GM19328 (cell line): ENCODE results near the gene TSNAX.
"Not testable (repeated sequence)": the region's sequence is repeated elsewhere in the genome, so short reads cannot be mapped to it uniquely, and the experiment has no call there.

Experiments used
- ATAC-seq: cut with Tn5 transposase; IDR thresholded peaks from one replicate; pipeline ENCODE4 v1.9.1; 2021; ENCODE audit warnings: mild to moderate bottlenecking, moderate library complexity; ENCODE audit not compliant: unreplicated experiment

The TSNAX gene

DNA sequence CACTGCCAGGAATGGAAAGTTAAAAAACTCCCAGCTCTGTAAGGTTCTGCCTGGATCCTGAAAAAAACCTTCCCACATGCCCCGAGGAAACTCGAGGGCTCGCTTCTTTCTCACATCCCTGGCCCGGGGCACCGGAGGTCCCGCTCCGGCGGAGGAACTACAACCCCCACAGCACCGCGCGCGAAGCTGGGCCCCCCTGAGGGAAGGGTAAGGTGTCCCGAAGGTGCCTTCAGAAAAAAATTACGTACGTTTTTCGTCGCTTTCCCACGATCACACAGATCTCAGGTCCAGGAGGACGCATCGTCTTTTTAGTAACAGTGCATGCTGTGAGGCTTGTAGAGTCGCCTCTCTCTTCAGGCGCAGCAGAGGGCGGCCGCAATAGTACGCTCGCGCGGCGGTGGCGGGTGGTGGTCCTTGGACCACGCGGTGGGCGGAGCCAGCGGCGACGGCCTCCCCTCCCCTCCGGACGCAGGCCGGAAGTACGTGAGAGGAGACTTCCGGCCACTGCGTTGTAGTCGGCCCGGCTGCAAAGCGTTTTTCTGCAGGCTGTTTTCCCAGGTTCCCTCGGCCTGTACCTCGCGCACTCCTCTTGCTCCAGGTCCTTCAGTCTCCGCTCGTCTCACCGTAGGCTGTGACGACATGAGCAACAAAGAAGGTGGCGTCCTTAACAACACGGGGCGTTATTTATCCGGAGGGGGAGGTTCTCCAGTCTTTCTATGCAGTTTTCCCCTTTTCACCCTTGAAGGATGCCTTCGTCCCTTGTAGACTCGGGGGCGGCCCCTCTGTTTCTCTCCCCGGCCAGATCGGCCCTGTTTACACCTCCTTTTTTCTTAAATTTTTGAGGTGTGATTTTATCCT is at the start of gene TSNAX:
Gene TSNAX (plus strand): TSS at position 498 of the 858 bp plus-strand sequence. CDS start 142 bp downstream, at position 640.
- ATAC-seq, result peak; percentile 98

GRCh38 chr1:231478811-231479210 is 49.7 kb upstream of the TSNAX start:
- no peak for ATAC-seq

DNA sequence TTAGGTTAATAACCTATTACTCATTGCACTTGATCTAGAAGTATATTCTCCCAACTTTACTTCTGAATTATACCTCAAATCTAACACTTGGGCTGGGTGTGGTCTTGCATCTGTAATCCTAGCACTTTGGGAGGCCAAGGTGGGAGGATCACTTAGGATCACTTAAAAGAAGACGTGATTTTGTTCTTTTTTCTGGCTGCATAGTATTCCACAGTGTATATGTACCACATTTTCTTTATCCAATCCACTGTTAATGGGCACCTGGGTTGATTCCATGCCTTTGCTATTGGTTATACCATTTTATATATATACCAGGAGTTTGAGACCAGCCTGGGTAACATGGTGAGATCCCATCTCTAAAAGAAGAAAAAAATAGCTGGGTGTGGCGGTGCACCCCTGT is 48.5 kb upstream of the TSNAX start:
- ATAC-seq, result no peak

DNA sequence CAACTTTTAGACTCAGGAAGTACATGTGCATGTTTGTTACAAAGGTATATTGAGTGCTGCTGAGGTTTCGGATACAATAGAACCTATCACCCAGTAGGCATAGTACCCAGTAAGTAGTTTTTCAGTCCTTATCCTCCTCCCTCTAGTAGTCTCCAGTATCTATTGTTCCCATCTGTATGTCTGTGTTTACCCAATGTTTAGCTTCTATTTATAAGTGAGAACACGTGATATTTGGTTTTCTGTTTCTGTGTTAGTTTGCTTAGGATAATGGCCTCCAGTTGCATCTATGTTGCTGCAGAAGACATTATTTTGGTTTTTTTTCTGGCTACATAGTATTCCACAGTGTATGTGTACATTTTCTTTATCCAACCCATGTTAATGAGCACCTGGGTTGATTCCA is 47.2 kb upstream of the TSNAX start:
- no peak for ATAC-seq

DNA sequence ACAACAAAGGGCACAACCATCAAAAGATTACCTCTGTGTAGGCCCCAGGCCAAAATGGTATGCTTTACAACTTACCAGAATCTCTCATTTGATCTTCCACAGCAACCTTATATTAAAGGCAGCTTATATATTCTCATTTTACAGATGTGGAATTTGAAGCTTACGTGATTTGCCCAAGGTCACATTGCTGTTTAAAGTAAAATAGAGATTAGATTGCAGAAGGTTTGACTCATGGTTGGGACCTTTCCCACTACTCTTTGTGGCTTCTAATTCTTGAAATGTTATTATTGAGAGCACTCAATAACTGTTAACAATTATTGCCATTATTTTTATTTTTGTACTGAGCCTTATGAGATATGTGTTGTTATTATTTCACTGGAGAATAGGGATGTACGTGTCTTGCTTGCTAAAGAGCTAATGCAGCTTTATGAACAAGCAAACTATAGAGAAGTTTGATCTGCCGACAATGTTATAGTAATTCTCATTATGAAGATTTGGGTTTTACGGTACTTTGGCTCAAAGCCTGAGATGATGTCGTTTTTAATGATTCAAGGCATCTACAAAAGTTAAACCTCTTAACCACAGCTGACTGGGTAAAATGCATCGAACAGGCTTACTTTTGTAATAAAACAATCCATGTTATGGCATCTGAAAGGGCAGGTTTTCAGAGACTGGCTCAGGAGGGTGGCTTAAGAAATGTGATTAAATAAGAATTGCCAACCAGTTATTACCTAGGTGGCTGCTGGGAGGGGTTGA is 43.3 kb upstream of the TSNAX start:
- no peak for ATAC-seq

DNA sequence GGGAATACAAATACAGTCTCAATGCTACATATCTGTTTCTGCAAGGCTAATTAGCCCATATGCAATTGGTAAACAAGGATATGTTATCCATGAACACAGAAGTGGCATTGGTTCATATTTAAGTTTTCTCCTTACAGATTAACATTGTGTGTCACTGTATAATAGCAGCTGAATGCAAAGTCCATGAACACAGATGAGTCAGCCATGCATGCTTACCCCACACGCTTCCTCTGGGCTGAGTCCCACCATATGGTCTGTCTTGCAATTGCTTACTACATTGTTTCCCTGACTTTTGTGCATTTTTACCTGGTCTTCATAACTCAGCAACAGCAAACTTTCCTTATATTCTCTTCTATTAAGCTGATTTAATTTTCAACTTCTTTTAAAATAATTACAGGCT is 41.5 kb upstream of the TSNAX start:
- no peak for ATAC-seq

DNA sequence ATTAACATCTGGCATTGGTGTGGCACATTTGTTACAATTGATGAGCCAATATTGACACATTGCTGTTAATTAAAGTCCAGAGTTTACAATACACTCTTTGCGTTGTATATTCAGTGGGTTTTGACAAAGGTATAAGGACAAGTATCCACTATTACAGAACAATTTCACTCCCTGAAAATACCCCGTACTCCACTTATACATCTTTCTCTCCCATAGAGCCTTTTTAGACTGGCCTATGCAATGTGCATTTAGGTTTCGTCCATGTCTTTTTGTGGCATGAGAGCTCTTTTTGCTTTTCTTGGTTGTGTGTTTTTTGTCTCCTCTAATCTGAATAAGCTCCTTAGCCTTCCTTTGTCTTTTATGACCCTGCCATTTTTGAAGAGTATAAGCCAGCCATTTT is 40.6 kb upstream of the TSNAX start:
- ATAC-seq, result no peak

DNA sequence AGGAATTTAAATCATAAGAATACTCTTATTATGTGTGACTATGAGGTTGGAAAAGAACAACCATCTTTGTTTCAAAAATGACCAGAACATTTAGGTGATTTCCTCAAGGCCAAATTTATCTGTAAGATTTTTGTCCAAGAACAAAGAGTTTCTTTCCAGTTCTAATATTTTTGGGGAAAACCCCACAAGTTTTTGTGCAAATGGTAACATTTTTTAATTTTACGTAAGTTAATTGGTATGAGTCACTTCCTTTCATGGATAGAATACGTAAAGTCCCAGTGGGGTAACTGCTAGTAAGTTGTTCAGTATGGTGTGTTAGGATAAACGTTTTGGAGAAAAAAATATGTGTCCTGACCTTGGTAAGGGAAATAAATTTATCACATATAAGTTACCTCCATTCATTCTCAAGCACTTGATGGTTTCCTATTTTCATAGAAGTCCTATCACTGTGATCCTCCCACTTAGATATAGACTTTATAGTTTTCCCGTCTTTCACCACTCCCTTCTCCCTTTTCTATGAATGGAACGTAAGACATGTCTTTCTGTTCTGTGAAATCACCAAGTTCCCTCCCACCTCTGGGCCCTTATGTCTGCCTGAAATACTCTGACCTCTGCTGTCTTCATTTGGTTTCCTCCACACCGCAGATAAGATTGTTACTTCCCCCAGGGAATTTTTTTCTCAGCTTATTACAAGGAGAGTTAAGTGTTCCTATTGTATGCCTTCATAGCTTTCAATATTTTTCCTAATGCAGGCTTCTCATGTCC is 34.9 kb upstream of the TSNAX start:
- no peak for ATAC-seq

GRCh38 chr1:231494439-231495110 is 33.9 kb upstream of the TSNAX start:
- ATAC-seq, result no peak

GRCh38 chr1:231497629-231498152 is 30.8 kb upstream of the TSNAX start:
- ATAC-seq, result no peak

GRCh38 chr1:231499148-231499763 is 29.2 kb upstream of the TSNAX start:
- no peak for ATAC-seq

- ATAC-seq, result no peak
Observed at GRCh38 chr1:231500666-231501065, 27.8 kb upstream of the TSNAX start.

DNA sequence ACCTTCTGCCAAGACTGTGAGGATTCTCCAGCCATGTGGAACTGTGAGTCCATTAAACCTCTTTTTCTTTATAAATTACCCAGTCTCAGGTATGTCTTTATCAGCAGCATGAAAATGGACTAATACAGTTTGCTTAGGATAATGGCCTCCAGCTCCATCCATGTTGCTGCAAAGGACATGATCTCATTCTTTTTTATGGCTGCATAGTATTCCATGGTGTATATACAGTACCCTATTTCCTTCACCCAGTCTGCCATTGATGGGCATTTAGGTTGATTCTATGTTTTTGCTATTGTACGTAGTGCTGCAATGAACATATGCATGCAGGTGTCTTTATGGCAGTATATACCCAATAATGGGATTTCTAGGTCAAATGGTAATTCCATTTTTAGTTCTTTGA is 25.3 kb upstream of the TSNAX start:
- ATAC-seq, result not testable (repeated sequence)

DNA sequence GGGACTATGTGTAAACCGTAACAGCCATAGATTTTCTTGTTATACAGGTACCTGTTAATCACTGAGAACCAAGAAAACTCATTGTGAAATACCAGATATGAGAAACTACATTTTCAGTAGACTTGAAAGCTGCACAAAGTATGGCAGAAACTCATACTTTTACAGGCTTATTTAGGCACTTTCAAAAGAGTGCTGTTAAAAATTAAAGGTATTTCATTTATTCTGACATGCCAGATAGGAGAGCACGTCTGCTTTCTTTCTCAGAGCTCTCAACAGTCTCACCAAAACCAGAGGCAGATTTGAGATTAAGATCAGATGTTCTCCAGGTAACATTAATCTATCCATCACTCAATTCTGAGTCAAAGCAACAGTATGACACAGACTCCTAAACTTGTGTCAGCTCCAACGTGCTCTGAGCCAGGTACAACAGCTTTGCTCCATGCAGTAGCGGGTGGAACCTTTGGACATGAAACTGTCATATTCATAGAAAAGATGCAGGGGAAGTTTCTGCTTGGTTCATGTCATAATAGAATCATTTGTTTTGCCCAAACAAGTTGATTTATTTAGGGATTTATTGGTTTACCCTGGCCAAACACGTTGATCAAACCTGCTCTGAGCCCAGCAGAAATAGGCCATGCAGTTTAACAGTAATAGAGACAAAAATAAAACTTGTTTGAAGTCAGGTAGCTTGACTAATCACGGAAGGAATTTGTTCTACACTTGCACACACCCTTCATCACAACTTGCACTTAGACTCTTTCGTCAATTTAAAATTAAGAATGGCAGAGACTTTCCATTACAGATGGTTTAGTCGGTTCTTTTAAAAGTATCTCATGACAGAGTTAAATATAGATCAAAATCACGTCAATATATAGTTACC is 20.8 kb upstream of the TSNAX start:
- no peak for ATAC-seq

DNA sequence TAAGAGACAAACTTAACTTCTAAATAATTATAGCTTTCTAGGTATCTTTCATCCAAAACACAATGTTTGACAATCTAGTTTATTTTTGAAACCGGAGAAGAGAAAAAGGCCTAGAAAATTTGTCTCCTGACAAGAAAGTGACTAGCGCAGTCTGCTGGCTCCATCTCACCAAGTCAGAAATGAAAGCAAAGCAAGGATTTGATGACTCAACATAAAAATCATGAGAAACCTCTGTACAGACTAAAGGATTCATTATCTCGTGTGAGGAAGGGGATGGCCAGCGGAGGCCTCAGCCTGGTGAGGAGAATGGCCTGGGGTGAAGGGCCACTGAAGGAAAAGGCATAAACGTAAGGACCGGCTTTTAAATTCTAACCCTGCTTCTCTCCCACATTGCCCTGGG is 20.0 kb upstream of the TSNAX start:
- no peak for ATAC-seq

- no peak for ATAC-seq
Observed at GRCh38 chr1:231508941-231509340, 19.5 kb upstream of the TSNAX start.

DNA sequence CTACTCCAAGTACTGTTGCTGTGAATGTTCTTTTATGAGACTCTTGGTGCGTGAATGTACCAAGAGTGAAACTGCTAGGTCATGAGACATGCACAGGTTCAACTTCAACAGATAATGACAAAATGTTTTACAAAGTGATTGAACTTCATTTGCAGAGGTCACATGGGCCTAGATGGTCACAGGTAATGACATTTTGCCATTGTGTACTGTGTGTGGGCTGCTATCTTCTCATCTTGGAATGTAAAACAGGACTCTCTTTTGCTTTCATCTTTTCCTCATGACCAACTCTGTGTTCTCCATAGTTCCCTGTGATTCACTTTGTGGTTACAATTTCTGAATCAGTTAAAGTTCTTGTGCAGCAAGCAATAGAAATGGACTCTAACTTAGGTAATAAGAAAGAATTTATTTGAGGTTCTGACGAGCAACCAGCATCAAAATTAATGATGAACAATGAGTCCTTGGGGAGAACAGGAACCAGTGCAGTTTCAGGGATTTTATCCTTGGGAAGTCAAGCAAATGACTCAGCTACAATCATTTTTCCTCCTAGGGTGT is 16.2 kb upstream of the TSNAX start:
- ATAC-seq, result no peak

DNA sequence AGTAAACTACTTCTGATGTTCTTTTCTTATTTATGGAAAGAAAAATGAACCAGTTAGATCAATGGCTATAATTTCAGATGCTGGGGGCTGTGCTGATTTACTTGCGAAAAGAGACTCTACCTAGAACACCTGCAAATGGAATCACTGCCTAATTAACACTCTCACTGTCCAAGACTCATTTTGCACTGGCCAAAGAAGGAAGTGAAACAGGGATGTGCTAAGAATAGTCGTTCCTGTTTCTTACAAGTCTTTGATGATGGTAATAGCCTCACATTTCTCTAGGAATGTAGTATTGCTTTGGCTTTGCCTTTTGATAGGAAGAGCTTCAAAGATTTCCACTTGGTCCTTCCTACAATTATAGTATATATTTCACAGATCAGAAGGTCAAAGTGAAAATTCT is 12.7 kb upstream of the TSNAX start:
- ATAC-seq, result no peak

DNA sequence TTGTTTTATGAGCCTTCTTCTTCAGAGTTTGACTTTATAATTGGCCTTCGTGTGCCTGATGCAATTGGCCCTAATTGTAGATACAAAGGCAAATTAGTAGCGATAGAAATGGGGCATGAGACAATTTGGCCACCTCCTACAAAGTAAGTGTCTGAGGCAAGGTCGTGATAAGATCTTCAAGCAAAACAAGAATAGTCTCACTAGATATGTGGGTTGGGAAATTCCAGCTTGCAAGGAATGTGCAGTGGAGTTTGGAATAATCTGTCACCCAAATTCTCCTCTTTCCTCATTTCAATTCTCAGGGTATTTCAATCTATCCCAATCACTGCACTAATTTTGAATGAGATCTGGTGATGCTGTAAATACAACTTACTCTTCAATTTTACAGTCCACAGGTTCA is 11.4 kb upstream of the TSNAX start:
- no peak for ATAC-seq
